Measurements from ENCODE around the gene ZNF813. TPM values are rescaled to one million over a fixed set of nuclear protein-coding genes. Genes with fewer than 3 reads are reported as not detected.

Gene ZNF813
- polyA plus RNA-seq, 3 donors, result 0.32 to 1.9 (median 0.61) TPM

GRCh38 chr19:53532362-53532761 lies 64.8 kb downstream of the ZNF813 start:
- H3K79me2 ChIP-seq (ENCODE audit: insufficient read depth, low read length), result no peaks in the 10 kb centered on the region
- Mint-ChIP-seq H3K27ac (no peak overlapping the region), H3K4me3 (no peak overlapping the region), H3K36me3 (peaks cover 2 to 14% of the 10 kb centered on the region in 2 donors), H3K9me3 (peaks cover 2 to 23% (median 15%) of the 10 kb centered on the region in 7 donors), H3K27me3 (ENCODE audit: low read depth in 3 of 3) (peaks cover 0 to 3% (median 0%) of the 10 kb centered on the region in 3 donors), H3K4me1 (no peaks in the 10 kb centered on the region)
- no peak overlapping the region for H2AFZ ChIP-seq (ENCODE audit: insufficient read depth, low read depth, low read length, poor library complexity, severe bottlenecking)
- WGBS (ENCODE audit: insufficient coverage), result no CpG with 5 or more reads among the region's 1 CpG
- H3K36me3 ChIP-seq (replicated peaks in 1 of 2; ENCODE audit: control insufficient read depth in 1 of 2, insufficient read depth in 2 of 2, low read length in 2 of 2), result no peaks in the 10 kb centered on the region
- no peak overlapping the region for H3K4me2 ChIP-seq (replicated peaks; ENCODE audit: extremely low read depth, low read length, poor library complexity, severe bottlenecking)
- DNase-seq, result no peak
- no peak overlapping the region for H3K27ac ChIP-seq (ENCODE audit: low read depth in 1 of 2, low read length in 2 of 2)
- H3K27me3 ChIP-seq (ENCODE audit: control insufficient read depth in 2 of 2, insufficient read depth in 2 of 2, low read length in 2 of 2), result no peaks in the 10 kb centered on the region
- no peaks in the 10 kb centered on the region for H4K20me1 ChIP-seq (ENCODE audit: insufficient read depth, low read length)
- H3K9me3 ChIP-seq (replicated peaks in 1 of 2; ENCODE audit: control insufficient read depth in 1 of 2, insufficient read depth in 1 of 2, low read length in 2 of 2), result peaks cover 4 to 8% of the 10 kb centered on the region in 2 donors
- intact Hi-C loops (cut with micrococcal nuclease), result no loop called here
- H3K9ac ChIP-seq (ENCODE audit: insufficient read depth, low read length, poor library complexity, severe bottlenecking), result no peak overlapping the region
- H3K4me3 ChIP-seq (replicated peaks in 1 of 3; ENCODE audit: low read depth in 2 of 3, low read length in 3 of 3), result no peak overlapping the region
- peaks cover 3 to 4% of the 10 kb centered on the region in 2 donors for H3K4me1 ChIP-seq (ENCODE audit: control insufficient read depth in 1 of 2, insufficient read depth in 2 of 2, low read length in 2 of 2)
- no peak for TF ChIP-seq CTCF (IDR thresholded peaks at IDR 0.05)

- Mint-ChIP-seq H3K27ac (no peak overlapping the region), H3K9me3 (peaks cover 10 to 19% (median 13%) of the 10 kb centered on the region in 7 donors), H3K4me1 (peaks cover 7% of the 10 kb centered on the region), H3K36me3 (peaks cover 14 to 23% of the 10 kb centered on the region in 2 donors), H3K4me3 (no peak overlapping the region), H3K27me3 (ENCODE audit: low read depth in 3 of 3) (peaks cover 0 to 3% (median 0%) of the 10 kb centered on the region in 3 donors)
- Histone ChIP-seq H2AFZ (ENCODE audit: insufficient read depth, low read depth, low read length, poor library complexity, severe bottlenecking) (no peak overlapping the region), H3K4me2 (replicated peaks; ENCODE audit: extremely low read depth, low read length, poor library complexity, severe bottlenecking) (no peak overlapping the region), H4K20me1 (ENCODE audit: insufficient read depth, low read length) (no peaks in the 10 kb centered on the region), H3K79me2 (ENCODE audit: insufficient read depth, low read length) (no peaks in the 10 kb centered on the region), H3K27ac (ENCODE audit: low read depth in 1 of 2, low read length in 2 of 2) (no peak overlapping the region), H3K36me3 (replicated peaks in 1 of 2; ENCODE audit: control insufficient read depth in 1 of 2, insufficient read depth in 2 of 2, low read length in 2 of 2) (peaks cover 0 to 6% of the 10 kb centered on the region in 2 donors), H3K4me3 (replicated peaks in 1 of 3; ENCODE audit: low read depth in 2 of 3, low read length in 3 of 3) (no peak overlapping the region), H3K27me3 (ENCODE audit: control insufficient read depth in 2 of 2, insufficient read depth in 2 of 2, low read length in 2 of 2) (no peaks in the 10 kb centered on the region), H3K9me3 (replicated peaks in 1 of 2; ENCODE audit: control insufficient read depth in 1 of 2, insufficient read depth in 1 of 2, low read length in 2 of 2) (peaks cover 7 to 20% of the 10 kb centered on the region in 2 donors), H3K9ac (ENCODE audit: insufficient read depth, low read length, poor library complexity, severe bottlenecking) (no peak overlapping the region), H3K4me1 (ENCODE audit: control insufficient read depth in 1 of 2, insufficient read depth in 2 of 2, low read length in 2 of 2) (peaks cover 8 to 9% of the 10 kb centered on the region in 2 donors)
- no peak for DNase-seq
- no peak for TF ChIP-seq CTCF (IDR thresholded peaks at IDR 0.05)
- intact Hi-C loops (cut with micrococcal nuclease), result no loop called here
Observed at GRCh38 chr19:53536225-53536548, 68.7 kb downstream of the ZNF813 start.

All from CD14-positive monocyte (primary cell).